GM18870 (cell line): ENCODE results near the gene ANLN.
"Not testable (repeated sequence)": the region's sequence is repeated elsewhere in the genome, so short reads cannot be mapped to it uniquely, and the experiment has no call there.

Experiments
- ATAC-seq: cut with Tn5 transposase; IDR thresholded peaks from one replicate; pipeline ENCODE4 v1.9.1; 2021; ENCODE audit warnings: moderate library complexity; ENCODE audit not compliant: unreplicated experiment

ANLN gene

GRCh38 chr7:36389371-36390198, at the start of gene ANLN:
Gene ANLN (plus strand): TSS chr7:36389862. CDS start chr7:36390027, 165 bp downstream.
- peak; percentile 38 for ATAC-seq

- no peak for ATAC-seq
These were observed 46.1 kb upstream of the ANLN start for GRCh38 chr7:36343548-36343947.

- no peak for ATAC-seq
These were observed 45.0 kb upstream of the ANLN start for GRCh38 chr7:36344622-36345021.

- no peak for ATAC-seq
These were observed 43.3 kb upstream of the ANLN start for GRCh38 chr7:36346260-36346831.

GRCh38 chr7:36348256-36348655, 41.4 kb upstream of the ANLN start:
- no peak for ATAC-seq

GRCh38 chr7:36348771-36349170, 40.9 kb upstream of the ANLN start:
- no peak for ATAC-seq

- ATAC-seq, result no peak
These were observed 40.0 kb upstream of the ANLN start for GRCh38 chr7:36349626-36350025.

- no peak for ATAC-seq
These were observed 34.2 kb upstream of the ANLN start for GRCh38 chr7:36355490-36355889.

- ATAC-seq, result no peak
These were observed 32.6 kb upstream of the ANLN start for GRCh38 chr7:36357054-36357453.

GRCh38 chr7:36358589-36358988, 31.1 kb upstream of the ANLN start:
- ATAC-seq, result no peak

GRCh38 chr7:36360244-36360643, 29.4 kb upstream of the ANLN start:
- ATAC-seq, result no peak

GRCh38 chr7:36361227-36361626, 28.4 kb upstream of the ANLN start:
- ATAC-seq, result no peak

- ATAC-seq, result no peak
These were observed 26.1 kb upstream of the ANLN start for GRCh38 chr7:36363515-36363914.

GRCh38 chr7:36366005-36366717, 23.5 kb upstream of the ANLN start:
- no peak for ATAC-seq

- peak; percentile 93 for ATAC-seq
These were observed 22.7 kb upstream of the ANLN start for GRCh38 chr7:36366718-36367560.

GRCh38 chr7:36367561-36368077, 22.0 kb upstream of the ANLN start:
- ATAC-seq, result peak; percentile 39

- no peak for ATAC-seq
These were observed 21.2 kb upstream of the ANLN start for GRCh38 chr7:36368496-36368895.

- no peak for ATAC-seq
These were observed 20.5 kb upstream of the ANLN start for GRCh38 chr7:36369171-36369570.

GRCh38 chr7:36370046-36370445, 19.6 kb upstream of the ANLN start:
- no peak for ATAC-seq

GRCh38 chr7:36372156-36372555, 17.5 kb upstream of the ANLN start:
- no peak for ATAC-seq

GRCh38 chr7:36378555-36378954, 11.1 kb upstream of the ANLN start:
- not testable (repeated sequence) for ATAC-seq
